GM13976 (cell line): ENCODE measurements around the gene MESD.

ENCODE experiments used
- DNase-seq: peaks from one replicate; pipeline ENCODE4 v3.0.0; 2012; ENCODE audit warnings: low spot score
- CTCF ChIP-seq: IDR thresholded peaks from 2 replicates; pipeline ENCODE4 v1.5.1; 2012; ENCODE audit warnings: borderline replicate concordance, mild to moderate bottlenecking; ENCODE audit not compliant: insufficient read depth; ENCODE audit errors: extremely low read depth, missing control alignments, control extremely low read depth
- in situ Hi-C: fragments of 300-500 bp; cut with MboI; formaldehyde crosslinking; loops from one replicate; pipeline ENCODE4 v1.12.0; 2022; ENCODE audit warnings: low sequenced_read_pairs, mixed read lengths, inconsistent platforms; ENCODE audit not compliant: unreplicated experiment

Gene MESD

GRCh38 chr15:81024265-81024872, 34.8 kb upstream of the MESD start:
- no peak for TF ChIP-seq CTCF
- in situ Hi-C loops: no loop called here
- DNase-seq: no peak

- in situ Hi-C loops: no loop called here
- DNase-seq: peak; percentile 77
- no peak for TF ChIP-seq CTCF
Observed at GRCh38 chr15:81023483-81024264, 34.1 kb upstream of the MESD start.

GRCh38 chr15:81021321-81021720, 31.7 kb upstream of the MESD start:
- TF ChIP-seq CTCF: no peak
- in situ Hi-C loops: no loop called here
- DNase-seq: no peak

- in situ Hi-C loops: no loop called here
- no peak for TF ChIP-seq CTCF
- no peak for DNase-seq
Observed at GRCh38 chr15:81018197-81018596, 28.6 kb upstream of the MESD start.

GRCh38 chr15:81016489-81017068, 27.0 kb upstream of the MESD start:
- in situ Hi-C loops: no loop called here
- no peak for DNase-seq
- no peak for TF ChIP-seq CTCF

- no peak for DNase-seq
- in situ Hi-C loops: no loop called here
- no peak for TF ChIP-seq CTCF
Observed at GRCh38 chr15:81015621-81016488, 26.2 kb upstream of the MESD start.
